ENCODE results near the gene TNPO1.

Gene TNPO1

DNA sequence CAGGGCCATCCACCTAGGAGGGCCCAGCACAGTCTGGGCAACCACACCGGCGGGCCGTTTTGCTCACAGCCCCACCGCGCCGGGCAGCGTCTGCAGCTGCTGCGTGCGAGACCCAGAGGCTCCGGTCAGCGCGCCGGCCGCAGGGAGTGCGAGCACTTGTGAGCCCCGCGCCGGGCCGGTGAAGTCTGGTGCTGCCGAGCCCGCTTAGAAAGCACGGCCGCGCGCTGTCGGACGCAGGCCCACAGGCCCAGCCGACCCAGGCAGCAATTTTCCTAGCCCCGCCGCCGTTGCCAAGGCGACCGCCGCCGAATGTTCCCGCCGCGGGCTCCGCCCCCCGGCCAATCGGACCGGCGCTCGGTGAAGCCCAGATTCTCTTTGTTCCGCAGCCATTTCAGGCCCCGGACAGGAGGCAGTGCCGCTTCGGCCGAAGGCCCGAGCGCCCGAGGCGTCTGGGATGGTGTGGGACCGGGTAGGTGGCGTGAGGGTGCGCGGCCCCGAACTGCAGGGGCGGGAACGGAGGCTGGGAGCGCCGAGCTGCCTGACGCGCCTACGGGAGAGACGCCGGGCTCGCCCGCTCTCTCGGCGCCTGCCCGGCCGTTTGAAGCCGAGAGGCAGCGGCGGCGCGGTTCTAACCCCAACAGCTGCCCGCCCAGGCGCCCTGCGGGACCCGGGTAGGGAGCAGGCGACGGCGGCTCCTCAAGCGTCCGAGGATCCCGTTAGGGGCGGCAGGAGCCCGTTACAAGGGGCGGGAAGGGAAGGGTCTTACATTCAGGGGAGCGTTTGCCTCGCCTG is at the start of gene TNPO1:
TNPO1 (plus strand) TSS at position 378 of the 792 bp plus-strand sequence; CDS start at position 455, 77 bp downstream.
- peak within 1 kb of the TSS; percentile 54 for H3K4me3 ChIP-seq (ENCODE audit: low read depth, low read length)
- peak; percentile 58 for DNase-seq (ENCODE audit: low read depth)
- TF ChIP-seq, protein P1, sequence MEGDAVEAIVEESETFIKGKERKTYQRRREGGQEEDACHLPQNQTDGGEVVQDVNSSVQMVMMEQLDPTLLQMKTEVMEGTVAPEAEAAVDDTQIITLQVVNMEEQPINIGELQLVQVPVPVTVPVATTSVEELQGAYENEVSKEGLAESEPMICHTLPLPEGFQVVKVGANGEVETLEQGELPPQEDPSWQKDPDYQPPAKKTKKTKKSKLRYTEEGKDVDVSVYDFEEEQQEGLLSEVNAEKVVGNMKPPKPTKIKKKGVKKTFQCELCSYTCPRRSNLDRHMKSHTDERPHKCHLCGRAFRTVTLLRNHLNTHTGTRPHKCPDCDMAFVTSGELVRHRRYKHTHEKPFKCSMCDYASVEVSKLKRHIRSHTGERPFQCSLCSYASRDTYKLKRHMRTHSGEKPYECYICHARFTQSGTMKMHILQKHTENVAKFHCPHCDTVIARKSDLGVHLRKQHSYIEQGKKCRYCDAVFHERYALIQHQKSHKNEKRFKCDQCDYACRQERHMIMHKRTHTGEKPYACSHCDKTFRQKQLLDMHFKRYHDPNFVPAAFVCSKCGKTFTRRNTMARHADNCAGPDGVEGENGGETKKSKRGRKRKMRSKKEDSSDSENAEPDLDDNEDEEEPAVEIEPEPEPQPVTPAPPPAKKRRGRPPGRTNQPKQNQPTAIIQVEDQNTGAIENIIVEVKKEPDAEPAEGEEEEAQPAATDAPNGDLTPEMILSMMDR (IDR thresholded peaks at IDR 0.05; ENCODE audit: low read depth, low read length, missing control alignments), result no peak

DNA sequence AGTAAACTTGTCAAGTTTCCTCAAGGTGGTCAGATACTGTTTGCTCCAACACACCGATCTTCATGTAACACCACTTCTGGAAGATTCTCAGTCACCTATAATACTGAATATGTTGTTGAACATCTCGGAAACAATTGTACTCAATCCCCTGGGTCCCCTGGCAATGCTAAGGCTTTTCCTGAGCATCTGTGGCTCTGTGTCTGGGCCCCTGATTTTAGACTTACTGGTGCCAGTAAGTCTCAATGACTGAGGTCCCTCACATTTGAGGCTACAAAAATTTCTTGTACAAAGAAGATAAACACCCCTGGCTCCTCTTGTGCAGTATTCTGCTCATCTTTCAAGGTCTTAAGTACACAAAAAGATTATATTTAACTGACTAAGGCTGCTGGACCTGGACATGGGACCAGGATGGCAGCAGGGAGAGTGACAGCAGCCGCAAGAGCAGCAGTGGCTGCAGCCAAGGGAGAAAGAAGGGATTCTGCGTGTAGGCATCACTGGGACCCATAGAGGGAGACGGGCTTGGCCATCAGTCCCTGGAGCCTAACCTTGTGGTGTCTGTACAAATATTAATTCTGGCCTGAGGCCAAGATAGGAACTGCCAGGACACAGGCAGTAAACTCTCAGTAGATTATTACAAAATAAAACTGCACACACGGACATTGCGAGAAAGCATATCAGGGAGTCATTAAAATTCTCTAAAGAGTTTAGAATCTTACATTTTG is 49.0 kb upstream of the TNPO1 start:
- TF ChIP-seq, protein P1 (IDR thresholded peaks at IDR 0.05; ENCODE audit: low read depth, low read length, missing control alignments), result no peak
- H3K4me3 ChIP-seq (ENCODE audit: low read depth, low read length), result no peak overlapping the region
- no peak for DNase-seq (ENCODE audit: low read depth)

DNA sequence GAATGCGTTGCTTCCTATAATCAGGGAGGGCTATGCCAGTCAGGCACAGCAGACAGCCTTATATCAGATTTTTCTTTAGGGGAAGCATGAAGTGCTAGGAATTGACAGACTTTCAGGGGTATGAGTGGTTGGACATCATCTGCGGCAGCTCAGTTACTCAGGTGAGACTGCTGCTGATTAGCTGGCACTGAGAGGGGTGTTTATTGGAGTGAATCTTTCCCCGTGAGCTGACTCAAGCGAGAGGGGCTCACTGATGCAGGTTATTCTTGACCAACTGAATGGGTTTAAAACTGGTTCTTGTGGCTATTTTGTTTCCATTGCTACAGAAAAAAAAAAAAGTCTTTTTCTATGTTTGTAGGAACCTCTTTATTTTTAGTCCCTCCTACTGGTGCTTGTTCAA is 46.2 kb upstream of the TNPO1 start:
- no peak overlapping the region for H3K4me3 ChIP-seq (ENCODE audit: low read depth, low read length)
- DNase-seq (ENCODE audit: low read depth), result no peak
- TF ChIP-seq, protein P1 (IDR thresholded peaks at IDR 0.05; ENCODE audit: low read depth, low read length, missing control alignments), result no peak

DNA sequence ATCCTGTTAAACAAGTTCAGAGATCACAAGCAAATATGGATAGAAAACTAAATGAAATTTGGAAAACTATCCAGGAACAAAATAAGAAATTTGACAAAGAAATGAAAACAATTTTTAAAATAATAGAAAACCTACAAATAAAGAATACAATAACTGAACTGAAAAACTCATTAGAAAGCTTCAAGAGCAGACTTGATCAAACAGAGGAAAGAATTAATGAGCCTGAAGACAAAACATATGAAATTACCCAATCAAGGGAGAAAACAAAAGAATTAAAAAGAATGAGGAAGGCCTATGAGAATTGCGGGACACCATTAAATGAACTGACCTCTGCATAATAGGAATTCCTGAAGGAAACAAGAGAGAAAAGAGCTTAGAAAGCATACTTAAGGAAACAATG is 39.8 kb upstream of the TNPO1 start:
- TF ChIP-seq, protein P1 (IDR thresholded peaks at IDR 0.05; ENCODE audit: low read depth, low read length, missing control alignments), result no peak
- H3K4me3 ChIP-seq (ENCODE audit: low read depth, low read length), result no peak overlapping the region
- DNase-seq (ENCODE audit: low read depth), result no peak

DNA sequence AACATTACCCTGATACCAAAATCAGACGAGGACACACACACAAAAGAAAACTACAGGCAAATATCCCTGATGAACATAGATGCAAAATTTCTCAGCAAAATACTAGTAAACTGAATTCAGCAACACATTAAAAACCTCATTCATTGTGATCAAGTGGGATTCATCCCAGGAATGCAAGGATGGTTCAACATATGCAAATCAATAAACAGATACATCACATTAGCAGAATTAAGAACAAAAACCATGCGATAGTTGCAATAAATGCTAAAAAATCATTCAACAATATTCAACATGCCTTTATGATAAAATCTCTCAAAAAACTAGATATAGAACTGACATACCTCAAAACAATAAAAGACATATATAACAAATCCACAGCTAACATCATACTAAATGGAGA is 36.9 kb upstream of the TNPO1 start:
- no peak for DNase-seq (ENCODE audit: low read depth)
- H3K4me3 ChIP-seq (ENCODE audit: low read depth, low read length), result no peak overlapping the region
- TF ChIP-seq, protein P1 (IDR thresholded peaks at IDR 0.05; ENCODE audit: low read depth, low read length, missing control alignments), result no peak

DNA sequence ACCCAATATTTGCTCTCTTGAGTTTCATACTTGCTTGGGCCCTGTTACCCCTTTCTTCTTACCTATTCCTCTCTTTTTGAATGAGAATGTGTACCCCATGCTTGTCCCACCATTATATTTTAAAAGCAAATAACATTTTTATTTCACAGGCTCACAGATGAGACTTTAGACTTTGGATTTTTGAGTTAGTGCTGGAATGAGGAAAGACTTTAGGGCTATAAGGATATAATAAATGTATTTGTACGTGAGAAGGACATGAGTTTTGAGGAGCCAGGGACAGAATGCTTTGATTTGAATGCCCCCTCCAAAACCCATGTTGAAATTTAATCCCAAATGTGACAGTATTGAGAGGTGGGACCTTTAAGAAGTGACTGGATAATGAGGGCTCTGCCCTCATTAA is 33.1 kb upstream of the TNPO1 start:
- no peak overlapping the region for H3K4me3 ChIP-seq (ENCODE audit: low read depth, low read length)
- DNase-seq (ENCODE audit: low read depth), result no peak
- TF ChIP-seq, protein P1 (IDR thresholded peaks at IDR 0.05; ENCODE audit: low read depth, low read length, missing control alignments), result no peak

Measured in GM12864 (cell line).